GM21447 (cell line): ENCODE measurements around the gene SSX2IP.

Source experiments
- ATAC-seq: cut with Tn5 transposase; IDR thresholded peaks from one replicate; pipeline ENCODE4 v1.9.1; 2021; ENCODE audit not compliant: unreplicated experiment

The SSX2IP gene

DNA sequence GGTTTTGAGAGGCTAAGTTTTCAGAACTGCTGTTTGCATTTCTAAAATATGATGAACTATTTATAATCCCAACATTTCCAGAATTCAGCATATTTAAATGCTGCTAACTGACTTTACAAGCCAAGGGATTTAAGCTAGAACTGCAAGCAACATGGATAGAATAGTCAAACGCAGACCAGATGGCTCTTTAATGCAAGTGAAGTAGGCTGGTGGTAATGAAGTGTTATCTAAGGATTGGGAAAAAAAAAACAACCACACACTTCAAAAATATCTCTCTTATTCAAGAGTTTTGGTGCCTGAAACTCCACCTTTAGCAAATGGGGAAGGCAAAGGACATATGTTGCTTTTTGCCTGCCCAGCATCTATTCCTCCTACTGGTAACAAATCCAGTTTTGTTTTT is 20.9 kb upstream of the SSX2IP start:
- no peak for ATAC-seq

DNA sequence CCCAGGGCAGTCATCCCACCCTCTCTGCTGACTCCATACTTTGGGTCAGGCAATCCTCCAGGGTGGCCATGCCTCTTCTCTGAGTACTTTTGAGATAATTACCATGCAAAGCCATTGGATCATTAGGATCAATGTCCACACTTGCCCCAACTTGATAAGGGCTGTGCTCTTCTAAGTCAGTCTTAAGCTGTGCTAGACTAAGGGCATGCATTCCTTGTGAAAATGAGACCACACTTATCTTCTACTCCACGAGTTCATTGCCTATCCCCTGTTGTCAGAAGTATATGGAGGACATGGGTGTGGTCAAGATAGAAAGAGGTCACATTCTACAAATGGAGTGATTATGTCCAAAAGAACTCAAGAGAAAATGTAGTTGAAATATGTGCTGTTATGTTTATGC is 18.9 kb upstream of the SSX2IP start:
- no peak for ATAC-seq

DNA sequence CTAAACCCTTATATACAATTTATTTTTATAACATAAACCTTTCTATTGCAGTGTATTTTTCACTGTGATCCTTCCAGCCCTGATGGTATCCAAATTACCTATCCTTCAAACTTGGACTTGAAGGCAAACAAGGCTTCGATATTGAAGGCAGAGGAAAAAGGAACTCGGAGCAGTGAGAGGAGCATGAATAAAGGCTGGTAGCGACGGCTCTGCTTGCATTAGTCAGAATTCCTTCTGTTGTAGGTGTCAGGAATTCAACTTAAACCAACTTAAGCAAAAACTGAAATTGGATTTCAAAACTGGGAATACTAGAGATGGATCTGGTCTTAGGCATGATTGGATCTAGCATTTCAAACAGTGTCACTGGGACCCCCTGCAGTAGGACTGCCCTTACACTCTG is 17.8 kb upstream of the SSX2IP start:
- no peak for ATAC-seq

DNA sequence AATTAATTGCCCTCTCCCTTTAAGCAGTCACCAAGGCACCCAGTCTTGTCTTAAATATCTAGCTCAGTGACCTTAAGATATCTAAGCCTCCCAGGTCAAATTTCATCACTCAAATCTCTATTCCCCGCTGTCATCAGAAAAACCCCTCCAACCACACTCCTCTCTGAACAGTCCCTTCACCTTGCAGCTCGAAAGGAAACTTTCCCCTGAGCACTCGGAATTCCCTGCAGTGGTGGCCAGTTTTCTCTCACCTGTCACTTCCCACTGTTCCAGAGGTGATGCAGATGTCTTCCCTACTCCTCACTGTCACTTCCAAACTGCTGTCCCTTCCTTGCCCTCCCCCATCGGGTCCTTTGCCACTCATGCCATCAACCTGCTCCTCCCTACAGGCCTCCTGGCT is 15.3 kb upstream of the SSX2IP start:
- no peak for ATAC-seq

DNA sequence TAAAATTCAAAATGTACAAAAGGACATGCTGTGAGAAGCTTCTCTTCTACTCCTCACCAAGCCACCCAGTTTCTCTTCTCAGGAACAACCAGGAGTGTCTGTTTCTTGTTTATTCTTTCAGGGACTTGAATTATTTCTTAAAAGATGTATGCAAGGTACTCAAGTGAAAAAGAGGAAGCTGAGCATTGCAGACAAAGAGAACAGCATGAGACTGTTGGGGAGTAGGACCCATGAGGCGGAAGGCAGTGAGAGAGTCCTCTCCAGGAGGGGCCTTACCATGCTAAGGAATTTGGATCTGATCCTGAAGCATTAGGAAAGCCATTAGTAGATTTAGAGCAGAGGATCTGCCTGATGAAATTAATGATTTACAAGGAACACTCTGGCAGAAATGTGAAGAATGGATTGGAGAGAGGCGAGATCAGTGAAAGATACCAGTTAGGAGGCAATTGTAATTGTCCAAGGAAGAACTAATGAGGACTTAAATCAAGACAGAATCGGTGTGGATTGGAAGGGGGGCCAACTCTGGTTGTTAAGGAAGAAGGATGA is 14.7 kb upstream of the SSX2IP start:
- ATAC-seq, result no peak

DNA sequence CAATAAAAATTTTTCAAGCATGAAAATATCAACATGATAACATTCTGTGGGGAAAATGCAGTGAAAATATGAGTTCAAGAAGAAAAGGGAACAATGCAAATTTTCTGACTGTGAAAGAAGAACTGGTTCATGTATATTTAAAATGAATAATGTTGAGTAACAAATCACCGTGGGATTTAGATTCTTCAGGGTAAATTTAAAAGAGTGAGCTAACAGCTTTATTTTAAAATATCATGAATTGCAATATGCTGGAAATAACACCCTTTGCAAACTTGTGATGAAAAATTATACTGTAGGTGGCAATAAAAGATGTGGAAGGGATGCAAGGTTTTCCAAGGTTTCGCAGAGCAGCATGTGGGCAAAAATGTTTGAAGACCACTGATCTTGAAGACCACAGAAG is 13.2 kb upstream of the SSX2IP start:
- ATAC-seq, result no peak

DNA sequence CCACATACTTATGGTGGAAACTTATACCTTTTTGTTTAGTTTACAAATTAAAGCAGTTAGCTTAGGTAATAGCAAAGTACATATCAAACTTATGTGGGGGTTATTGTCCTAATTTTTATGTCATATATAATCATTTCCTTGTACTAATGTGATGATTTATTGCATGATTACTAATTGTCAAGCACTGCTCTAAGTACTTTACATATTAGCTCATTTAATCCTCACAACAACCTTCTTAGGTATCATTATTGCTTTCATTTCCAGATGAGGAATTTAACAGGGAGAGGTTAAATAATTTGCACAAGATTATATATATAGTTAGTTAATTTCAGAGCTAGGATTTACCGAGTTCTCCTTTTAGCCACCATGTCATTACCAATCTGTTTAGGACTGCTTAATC is 11.9 kb upstream of the SSX2IP start:
- no peak for ATAC-seq

DNA sequence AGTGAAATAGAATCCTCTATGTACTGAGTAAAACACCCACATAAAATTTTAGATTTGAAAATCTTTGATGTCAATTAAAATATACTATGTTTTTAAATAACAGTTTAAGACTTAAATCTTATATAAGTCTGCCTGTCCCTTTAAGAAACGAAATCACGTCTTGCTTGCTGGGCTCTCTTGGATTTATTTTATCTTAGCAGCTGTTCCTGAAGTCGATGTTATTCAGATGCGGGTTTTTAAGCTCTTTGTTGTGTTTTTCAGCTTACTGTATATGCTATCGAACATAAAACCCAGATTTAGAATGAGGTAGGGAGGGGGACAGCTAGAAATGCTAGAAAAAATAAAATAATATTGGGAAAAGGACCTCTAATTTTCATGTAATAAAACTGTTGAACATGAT is 11.1 kb upstream of the SSX2IP start:
- ATAC-seq, result no peak

DNA sequence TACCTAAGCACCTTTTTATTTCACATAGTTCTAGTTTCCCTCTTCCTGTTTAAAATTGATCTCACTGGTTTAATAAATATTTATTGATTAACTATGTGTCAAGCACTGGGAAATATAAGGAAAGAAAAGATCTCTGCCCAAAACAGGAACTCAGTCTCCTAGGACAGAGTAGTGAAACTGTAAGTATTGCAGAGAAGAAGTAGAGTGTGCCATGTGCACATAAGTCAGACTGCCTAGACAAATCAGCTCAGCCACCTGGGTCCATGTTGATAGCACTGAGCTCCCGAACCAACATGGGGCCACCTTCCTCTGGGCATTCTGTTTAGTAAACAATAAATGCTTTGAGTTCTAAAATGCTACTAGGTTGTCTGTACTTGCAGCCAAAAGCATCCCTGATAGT is 9.8 kb upstream of the SSX2IP start:
- peak; percentile 74 for ATAC-seq

DNA sequence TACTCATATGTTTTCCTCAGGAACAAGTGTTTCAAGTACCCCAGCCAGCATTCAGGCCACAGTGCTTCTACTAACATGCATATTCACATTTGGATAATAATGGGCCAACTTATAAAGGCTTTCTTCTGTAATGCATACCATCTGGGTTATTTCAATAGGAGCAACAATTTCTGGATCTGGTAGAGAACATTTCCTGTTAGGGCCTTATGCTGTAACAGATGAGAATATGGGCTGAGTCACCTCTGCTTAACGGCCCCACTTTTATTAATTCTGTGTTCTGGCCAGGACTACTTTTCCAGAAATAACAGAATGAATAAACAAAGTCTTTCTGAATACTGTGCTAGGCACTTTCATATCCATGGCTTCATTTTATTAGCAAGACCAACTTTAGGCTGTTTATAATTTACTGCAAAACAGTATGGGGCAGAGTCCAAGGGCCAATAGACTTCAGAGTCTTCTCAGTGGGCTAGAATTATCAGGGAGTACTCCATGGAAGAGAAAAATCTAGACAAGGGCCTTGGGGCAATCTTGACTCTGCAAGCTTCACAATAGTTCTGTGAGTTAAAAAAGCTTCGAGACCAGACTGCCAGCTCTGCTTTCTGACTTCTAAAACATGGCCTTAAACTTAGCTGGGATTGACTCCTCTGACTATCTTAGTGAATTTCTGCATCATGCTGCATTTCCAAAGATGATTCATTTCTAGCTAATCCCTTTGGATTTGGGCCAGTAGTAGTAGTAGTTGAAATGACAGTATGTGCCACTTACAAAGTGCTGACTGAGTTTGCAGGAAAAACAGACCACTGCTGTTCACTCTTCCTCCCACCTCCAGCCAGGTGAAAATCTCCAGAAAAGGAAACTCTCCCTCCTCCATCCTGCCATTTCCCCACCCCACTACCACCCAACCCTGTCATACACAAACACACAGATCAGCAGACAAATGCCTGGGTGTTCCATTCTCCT is 8.2 kb upstream of the SSX2IP start:
- no peak for ATAC-seq

DNA sequence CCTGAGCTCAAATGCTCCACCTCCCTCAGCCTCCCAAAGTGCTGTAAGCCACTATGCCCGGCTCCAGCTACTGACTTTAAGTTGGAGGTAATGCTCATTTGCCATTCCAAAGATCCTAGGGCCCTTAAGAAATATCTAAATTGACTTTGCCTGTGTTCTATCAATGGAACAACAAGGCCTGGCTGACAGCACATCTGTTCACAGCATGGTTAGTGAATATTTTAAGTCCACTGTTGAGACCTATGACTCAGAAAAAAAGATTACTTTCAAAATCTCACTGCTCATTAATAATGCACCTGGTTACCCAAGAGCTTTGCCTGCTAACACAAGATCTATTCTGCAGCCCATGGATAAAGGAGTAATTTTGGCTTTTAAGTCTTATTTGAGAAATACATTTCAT is 3.5 kb upstream of the SSX2IP start:
- ATAC-seq, result no peak

DNA sequence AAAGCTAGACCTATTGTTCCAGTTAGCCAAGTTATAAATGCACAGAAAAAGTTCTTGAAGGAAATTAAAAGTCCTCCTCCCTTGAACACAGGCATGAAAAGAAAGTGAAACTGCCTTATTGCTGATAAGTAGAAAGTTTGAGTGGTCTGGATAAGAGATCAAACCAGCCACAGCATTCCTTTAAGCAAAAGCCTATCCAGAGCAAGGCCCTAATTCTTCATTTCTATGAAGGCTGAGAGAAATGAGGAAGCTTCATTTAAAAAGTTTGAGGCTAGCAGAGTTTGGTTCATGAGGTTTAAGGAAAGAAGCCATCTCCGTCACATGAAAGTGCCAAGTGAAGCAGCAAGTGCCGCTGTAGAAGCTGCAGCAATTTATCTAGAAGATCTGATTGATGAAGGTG is 2.7 kb upstream of the SSX2IP start:
- no peak for ATAC-seq

DNA sequence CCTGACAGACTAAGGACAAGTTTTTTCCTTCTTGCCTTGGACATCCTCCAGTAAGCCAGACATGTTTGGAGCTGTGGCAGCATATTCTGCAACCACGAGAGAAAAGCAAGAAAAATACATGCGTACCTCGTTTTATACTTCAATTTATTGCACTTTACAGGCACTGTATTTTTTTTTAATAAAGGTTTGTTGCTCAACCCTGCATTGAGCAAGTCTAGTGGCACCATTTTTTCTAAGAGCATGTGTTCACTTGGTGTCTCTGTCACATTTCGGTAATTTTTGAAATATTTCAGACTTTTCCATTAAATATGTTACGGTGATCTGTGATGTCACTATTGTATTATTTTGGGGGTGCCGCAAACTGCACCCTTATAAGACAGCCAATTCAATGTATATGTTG is 2.1 kb upstream of the SSX2IP start:
- ATAC-seq, result no peak

DNA sequence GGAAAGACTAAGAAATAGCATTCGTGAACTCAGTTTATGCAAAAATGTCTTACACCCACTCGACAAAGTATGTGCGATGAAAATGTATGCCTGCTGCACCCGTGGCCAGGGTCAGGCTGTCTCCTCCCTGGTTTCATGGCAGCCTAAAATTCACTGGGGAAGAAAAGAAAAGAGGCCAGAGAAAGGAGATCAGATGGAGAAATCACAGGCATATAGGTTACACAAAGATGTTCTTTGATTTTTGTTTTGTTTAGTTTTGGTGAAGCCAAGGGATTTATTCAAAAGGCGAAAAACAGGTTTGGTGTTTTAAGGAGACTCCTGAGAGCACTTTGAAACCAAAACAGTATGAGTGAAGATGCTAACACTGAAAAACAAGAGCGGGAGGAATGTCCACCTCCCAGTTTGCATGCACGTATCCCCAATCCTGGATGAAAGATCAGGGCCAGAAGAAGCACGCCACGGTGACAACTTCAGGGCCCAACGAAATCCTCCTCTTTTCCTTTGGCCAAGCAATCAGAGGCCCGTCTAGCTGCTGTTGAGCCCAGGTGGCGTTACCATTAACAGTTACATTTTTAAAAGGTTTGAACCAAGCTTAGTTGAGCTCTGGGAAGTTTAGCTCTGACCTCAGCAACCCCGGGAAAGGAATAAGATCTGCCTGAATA is 992 bp upstream of the SSX2IP start:
- ATAC-seq, result no peak

DNA sequence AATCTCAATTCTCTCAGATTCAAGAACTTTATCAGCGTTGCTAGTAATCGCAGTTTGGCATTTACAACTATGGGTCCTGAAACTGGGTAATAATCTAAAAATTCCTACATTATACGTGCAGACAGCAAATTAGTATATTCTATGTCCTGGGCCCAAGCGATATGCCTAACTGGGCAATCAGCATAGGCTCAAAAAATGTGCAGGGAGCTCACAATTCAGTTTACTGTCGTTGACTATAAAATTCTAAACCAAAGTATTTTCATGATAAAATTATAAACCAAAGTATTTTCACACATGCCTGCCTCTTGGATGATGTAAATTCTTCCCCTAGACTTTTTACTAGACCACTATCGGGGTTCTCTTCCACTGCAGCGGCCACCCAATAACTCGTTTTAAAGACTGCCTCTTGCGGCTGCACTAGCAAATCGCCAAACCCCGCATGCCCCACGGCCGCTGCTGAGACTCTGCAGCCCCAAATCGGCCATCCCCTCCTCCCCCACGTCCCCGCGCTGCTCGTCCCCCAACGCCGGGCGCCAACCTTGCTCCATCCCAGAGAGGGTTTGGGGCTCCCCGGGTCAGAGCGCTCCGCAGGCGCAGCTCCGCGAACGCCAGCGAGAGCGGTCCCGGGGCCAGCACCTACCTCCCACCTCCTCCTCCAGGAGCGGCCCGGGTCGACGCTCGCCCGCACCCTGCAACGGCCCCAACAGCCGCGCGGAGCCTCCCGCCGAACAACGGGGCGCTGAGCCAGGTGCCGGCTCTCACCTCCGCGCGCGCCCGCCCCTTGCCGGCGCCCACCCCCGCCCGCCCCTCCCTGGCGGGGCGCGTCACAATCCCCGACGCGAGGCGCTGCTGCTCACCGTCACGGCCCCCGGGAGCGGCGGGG is 506 bp downstream of the SSX2IP start:
- ATAC-seq, result peak; percentile 48

DNA sequence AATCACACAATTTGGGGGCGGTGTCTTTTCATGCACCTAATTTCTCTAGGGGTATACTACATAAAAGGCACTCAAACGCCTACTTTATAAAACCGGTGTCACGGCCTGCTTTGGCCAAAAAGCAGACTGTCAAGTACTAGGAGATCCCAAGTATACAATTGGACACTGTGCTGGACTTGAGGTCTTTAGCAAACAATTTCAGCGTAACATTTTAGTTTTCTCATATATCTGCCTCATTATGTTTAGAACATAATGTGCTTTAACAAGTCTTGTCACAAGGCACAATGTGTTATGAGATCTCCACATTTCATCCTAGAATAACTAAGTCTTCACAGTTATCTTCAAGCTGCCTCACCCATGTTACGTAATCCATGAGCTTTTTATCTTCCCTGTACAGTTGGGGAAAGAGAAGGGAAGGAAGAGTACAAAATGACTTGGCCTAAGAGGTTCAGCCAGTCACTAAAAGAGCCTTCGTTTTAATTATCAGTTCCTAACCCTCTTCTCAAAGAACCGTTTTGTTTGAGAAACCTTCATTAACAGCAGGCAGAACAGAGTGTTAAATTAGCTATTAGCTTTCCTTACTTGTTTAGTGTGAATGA is 1.7 kb downstream of the SSX2IP start:
- no peak for ATAC-seq

DNA sequence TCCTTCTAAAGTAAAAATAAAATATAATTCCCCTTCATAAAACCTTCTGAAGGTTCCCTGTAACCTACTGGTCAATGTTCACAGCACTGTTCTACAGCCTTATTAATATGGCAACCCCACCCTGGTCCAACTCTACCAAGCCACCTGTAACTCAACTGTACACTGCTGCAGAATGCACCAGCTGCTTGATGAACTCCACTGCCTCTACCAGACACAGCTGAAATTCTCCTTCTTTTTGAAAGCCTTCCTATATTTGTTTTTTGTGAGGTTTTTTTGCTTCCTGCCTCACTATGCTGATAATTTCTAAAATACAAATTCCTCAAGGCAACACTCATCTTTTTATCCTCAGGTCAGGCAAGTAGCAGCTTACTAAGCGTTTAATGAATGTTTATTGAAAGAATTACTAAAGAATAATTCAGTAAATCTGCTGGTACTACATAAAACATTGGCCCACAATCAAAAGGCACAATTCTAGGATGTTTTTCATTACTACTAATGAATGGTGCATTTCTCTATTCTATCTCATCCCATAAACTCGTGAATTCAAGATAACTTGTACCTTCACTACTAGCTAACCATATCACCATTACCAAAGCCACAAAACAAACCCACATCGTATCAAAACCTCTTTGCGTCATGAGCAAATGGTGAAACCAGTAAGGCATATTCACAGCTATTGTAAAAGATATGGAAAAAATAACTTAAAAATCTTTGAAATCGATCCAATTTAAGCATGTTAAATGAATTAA is 2.4 kb downstream of the SSX2IP start:
- ATAC-seq, result no peak

DNA sequence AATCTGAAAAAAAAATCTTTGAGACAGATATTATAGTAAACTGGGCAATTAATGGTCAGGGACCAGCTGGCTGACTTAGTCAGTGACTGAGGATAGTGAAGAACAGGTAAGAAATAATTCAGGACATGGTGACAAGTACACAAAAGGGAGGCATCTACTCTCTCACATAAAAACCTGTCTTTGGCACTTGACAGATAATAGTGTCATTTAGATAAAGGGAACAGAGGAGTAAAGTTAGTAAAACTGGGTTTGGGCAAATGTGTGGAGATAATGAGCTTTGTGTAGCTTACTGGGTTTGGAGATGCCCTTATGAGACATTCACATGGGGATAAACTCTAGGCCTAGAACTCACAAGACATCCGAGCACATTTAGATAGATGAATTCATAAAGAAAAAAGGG is 4.0 kb downstream of the SSX2IP start:
- ATAC-seq, result no peak

DNA sequence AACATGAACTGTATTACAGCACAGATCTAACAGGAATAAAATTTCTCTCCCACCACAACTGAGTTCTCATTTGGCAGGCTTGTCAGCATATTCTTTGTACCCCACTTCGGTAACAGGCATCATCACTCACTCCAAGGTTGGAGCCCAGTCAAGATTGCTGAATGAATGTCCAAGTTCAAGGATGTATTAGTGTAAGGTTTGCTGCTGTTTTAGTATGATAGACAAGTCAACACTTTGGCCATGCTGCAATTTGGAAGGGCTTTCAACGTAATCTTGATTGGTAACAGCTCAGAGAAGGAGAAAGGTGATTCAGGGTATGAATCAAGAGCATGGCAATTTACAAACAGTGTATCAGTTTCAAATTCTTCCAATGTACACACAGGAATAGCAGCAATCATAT is 6.8 kb downstream of the SSX2IP start:
- no peak for ATAC-seq

DNA sequence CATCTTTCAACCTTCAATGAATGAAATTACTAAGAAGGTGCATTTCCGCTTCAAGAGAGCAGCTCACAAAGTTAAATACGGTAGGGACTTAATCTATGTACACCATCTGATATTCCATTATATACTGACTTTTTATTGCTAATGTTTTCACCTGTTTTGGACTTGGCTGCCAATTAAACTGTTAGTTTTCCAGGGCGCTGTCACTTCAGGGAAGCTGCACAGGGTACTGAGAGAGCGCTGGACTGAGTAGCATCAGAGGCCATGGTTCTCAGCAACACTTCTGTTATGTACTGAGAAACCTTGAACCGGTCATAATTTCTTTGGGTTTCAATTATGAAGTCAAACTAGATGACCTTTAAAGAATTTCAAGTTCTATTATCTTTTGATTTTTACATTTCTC is 8.2 kb downstream of the SSX2IP start:
- ATAC-seq, result no peak
